NOMO-1 treated with dmso at 0.1 percent for 144 hours (cell line): Measurements from ENCODE around the gene ACER3.
"Not testable (repeated sequence)": the region's sequence is repeated elsewhere in the genome, so short reads cannot be mapped to it uniquely, and the experiment has no call there.

Source experiments
- DNase-seq: peaks from one replicate; lab custom pipeline; 2025; ENCODE audit not compliant: unreplicated experiment; lab: John Stamatoyannopoulos, UW

The ACER3 gene

GRCh38 chr11:76990628-76991027, 129.9 kb downstream of the ACER3 start:
- no peak for DNase-seq

GRCh38 chr11:76995081-76995576, 134.4 kb downstream of the ACER3 start:
- no peak for DNase-seq

- no peak for DNase-seq
Measured at GRCh38 chr11:76997512-76997911, 136.8 kb downstream of the ACER3 start.

GRCh38 chr11:76999597-76999996, 138.9 kb downstream of the ACER3 start:
- DNase-seq = no peak

GRCh38 chr11:77001613-77002012, 140.9 kb downstream of the ACER3 start:
- no peak for DNase-seq

GRCh38 chr11:77002776-77003175, 142.1 kb downstream of the ACER3 start:
- DNase-seq = no peak

GRCh38 chr11:77003963-77004362, 143.2 kb downstream of the ACER3 start:
- no peak for DNase-seq

GRCh38 chr11:77009533-77010160, 148.9 kb downstream of the ACER3 start:
- no peak for DNase-seq

GRCh38 chr11:77014669-77015068, 154.0 kb downstream of the ACER3 start:
- no peak for DNase-seq

GRCh38 chr11:77018396-77018924, 157.7 kb downstream of the ACER3 start:
- DNase-seq = not testable (repeated sequence)

- DNase-seq = no peak
Measured at GRCh38 chr11:77019976-77020595, 159.4 kb downstream of the ACER3 start.

GRCh38 chr11:77020734-77021133, 160.0 kb downstream of the ACER3 start:
- DNase-seq = no peak

GRCh38 chr11:77024745-77025144, 164.0 kb downstream of the ACER3 start:
- DNase-seq = no peak

- no peak for DNase-seq
Measured at GRCh38 chr11:77026221-77026620, 165.5 kb downstream of the ACER3 start.

GRCh38 chr11:77026743-77027142, 166.0 kb downstream of the ACER3 start:
- DNase-seq = no peak

- DNase-seq = no peak
Measured at GRCh38 chr11:77027275-77027674, 166.6 kb downstream of the ACER3 start.

GRCh38 chr11:77029829-77030228, 169.1 kb downstream of the ACER3 start:
- no peak for DNase-seq

GRCh38 chr11:77030834-77031414, 170.2 kb downstream of the ACER3 start:
- no peak for DNase-seq

GRCh38 chr11:77031599-77031998, 170.9 kb downstream of the ACER3 start:
- DNase-seq = no peak

- no peak for DNase-seq
Measured at GRCh38 chr11:77035039-77035438, 174.3 kb downstream of the ACER3 start.

GRCh38 chr11:77035580-77035979, 174.9 kb downstream of the ACER3 start:
- DNase-seq = no peak

GRCh38 chr11:77036398-77036797, 175.7 kb downstream of the ACER3 start:
- no peak for DNase-seq
